ENCODE data around the gene SPATS1.

The SPATS1 gene

GRCh38 chr6:44359973-44360372 lies 17.5 kb downstream of the SPATS1 start:
- TF ChIP-seq CTCF (IDR thresholded peaks at IDR 0.05; ENCODE audit: borderline replicate concordance, insufficient read depth, low read depth, low read length), result no peak
- H3K4me3 ChIP-seq (ENCODE audit: low read depth, low read length), result no peak overlapping the region

- no peak overlapping the region for H3K4me3 ChIP-seq (ENCODE audit: low read depth, low read length)
- TF ChIP-seq CTCF (IDR thresholded peaks at IDR 0.05; ENCODE audit: borderline replicate concordance, insufficient read depth, low read depth, low read length), result no peak
Observed at GRCh38 chr6:44361947-44362346, 19.5 kb downstream of the SPATS1 start.

GRCh38 chr6:44363377-44363926 lies 21.0 kb downstream of the SPATS1 start:
- H3K4me3 ChIP-seq (ENCODE audit: low read depth, low read length), result no peak overlapping the region
- no peak for TF ChIP-seq CTCF (IDR thresholded peaks at IDR 0.05; ENCODE audit: borderline replicate concordance, insufficient read depth, low read depth, low read length)

GRCh38 chr6:44366781-44367180 lies 24.3 kb downstream of the SPATS1 start:
- TF ChIP-seq CTCF (IDR thresholded peaks at IDR 0.05; ENCODE audit: borderline replicate concordance, insufficient read depth, low read depth, low read length), result no peak
- no peak overlapping the region for H3K4me3 ChIP-seq (ENCODE audit: low read depth, low read length)

GRCh38 chr6:44367681-44368080 lies 25.2 kb downstream of the SPATS1 start:
- no peak for TF ChIP-seq CTCF (IDR thresholded peaks at IDR 0.05; ENCODE audit: borderline replicate concordance, insufficient read depth, low read depth, low read length)
- H3K4me3 ChIP-seq (ENCODE audit: low read depth, low read length), result no peak overlapping the region

GRCh38 chr6:44373051-44373450 lies 30.6 kb downstream of the SPATS1 start:
- no peak for TF ChIP-seq CTCF (IDR thresholded peaks at IDR 0.05; ENCODE audit: borderline replicate concordance, insufficient read depth, low read depth, low read length)
- no peak overlapping the region for H3K4me3 ChIP-seq (ENCODE audit: low read depth, low read length)

GRCh38 chr6:44373787-44374186 lies 31.3 kb downstream of the SPATS1 start:
- H3K4me3 ChIP-seq (ENCODE audit: low read depth, low read length), result no peak overlapping the region
- no peak for TF ChIP-seq CTCF (IDR thresholded peaks at IDR 0.05; ENCODE audit: borderline replicate concordance, insufficient read depth, low read depth, low read length)
